ENCODE results near the gene STIL.

Gene STIL

DNA sequence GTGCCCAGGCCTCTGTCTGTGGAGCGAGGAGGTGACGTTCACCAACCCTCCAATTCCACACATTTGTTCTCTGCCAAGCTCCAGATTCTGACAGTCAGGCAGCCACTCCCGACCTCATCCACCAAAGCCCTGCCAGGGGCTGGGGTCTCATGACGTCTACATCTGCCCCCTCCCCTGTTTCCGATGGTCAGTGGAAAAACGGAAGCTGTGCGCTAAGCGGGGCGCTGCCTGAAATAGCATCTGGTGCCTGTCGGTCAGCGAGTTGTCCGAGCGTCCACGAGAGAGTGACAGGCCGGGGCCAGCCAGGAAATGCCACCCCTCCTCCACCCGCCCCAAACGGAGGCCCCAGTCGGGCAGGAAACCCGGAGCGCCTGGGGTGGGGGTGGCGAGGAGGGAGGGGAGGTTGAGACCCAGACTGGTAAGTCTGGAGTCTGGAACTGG lies 78.7 kb downstream of the STIL start:
- no peak for DNase-seq (ENCODE audit: low read depth)

DNA sequence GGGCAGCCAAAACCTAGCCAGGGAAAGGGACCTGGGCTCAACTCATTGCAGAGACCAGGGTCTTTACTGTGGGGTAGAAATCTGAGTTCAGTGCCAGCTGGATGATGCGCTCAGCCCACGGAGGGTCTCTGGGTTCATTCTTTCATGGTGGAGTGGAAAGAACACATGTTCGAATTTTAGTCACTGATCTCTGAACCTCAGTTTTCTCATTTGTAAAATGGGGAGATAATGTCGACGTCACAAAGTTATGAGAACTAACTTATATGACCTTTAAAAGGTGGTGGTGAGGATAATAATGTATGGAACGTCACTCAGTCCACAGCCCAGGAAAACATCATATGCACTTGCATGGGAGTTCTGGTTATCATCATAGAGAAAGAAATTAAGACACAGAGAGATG lies 80.8 kb downstream of the STIL start:
- DNase-seq (ENCODE audit: low read depth): no peak

- DNase-seq (ENCODE audit: low read depth): no peak
Measured at GRCh38 chr1:47232187-47232874, 81.6 kb downstream of the STIL start, which contains the start of gene TAL1. TSS of gene TAL1 (minus strand) at chr1:47232225. CDS start at chr1:47225888, 6,337 bp downstream.

GRCh38 chr1:47231301-47232186 lies 82.4 kb downstream of the STIL start:
- no peak for DNase-seq (ENCODE audit: low read depth)

DNA sequence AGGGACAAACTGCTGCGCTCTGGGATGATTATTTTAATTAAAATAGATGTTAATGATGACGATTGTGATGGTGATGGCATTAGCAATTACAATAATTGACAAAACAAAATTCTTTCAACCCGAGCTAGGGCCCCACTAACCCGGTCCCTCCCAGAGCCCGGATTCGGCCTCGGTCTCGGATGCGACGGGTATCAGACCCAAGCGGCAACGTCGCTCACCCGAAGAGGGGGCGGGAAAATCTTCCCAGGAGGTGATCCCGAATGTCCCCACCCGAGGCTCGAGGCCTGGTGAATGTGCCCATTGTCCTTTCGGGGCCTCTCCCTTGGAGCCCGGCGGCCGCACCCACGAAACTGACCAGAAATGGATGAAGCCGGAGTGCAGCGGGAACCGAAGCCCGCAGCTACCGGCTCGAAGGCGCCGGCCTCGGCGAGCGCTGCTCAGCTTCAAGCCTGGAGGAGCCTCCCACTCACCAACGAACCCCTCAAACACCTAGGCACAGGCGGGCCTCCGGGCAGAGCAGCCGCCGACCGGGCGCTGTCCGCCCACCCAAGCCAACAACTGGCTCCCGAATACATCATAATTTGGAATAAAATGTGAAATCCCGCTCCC lies 83.2 kb downstream of the STIL start:
- no peak for DNase-seq (ENCODE audit: low read depth)

- DNase-seq (ENCODE audit: low read depth): no peak
Measured at GRCh38 chr1:47229886-47230691, 83.9 kb downstream of the STIL start.

DNA sequence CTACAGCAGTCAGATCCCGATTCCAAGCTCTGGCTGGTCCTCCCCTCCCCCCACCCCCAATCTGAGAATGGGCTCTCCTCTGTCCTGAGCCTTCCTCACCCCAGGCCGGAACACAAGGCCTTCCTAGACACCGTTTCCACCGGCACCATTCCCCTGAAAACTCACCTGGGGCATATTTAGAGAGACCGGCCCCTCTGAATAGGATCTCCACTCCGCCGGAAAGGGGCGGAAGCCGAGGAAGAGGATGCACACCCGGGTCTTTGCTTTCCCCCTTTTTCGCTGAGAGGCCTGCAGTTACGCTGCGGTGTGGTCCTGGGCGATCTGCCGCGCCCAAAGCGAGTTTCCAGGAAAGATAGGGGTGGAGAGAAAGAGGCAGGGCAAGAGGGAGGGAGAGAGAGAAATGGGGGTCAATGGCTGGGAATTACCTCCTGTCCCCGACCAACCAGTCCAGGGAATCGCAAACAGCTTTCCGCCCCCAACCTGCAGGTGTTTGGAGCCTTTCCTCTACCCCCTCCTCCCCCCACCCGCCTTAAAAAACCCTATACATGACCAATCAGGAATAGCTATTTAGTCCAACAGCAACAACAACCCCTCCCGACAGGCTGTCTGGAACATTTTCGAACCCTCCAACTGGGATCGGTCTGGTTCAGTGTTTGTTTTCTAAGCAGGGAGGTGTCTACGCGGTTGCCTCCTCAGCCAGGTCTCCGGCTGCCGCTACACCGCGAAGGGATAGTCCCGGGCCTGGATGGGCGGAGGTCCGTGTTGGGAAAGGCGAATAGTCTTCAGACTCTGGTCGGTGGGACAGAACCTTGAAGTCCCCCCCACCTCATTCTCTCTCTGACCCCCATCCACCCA lies 84.7 kb downstream of the STIL start:
- no peak for DNase-seq (ENCODE audit: low read depth)

DNA sequence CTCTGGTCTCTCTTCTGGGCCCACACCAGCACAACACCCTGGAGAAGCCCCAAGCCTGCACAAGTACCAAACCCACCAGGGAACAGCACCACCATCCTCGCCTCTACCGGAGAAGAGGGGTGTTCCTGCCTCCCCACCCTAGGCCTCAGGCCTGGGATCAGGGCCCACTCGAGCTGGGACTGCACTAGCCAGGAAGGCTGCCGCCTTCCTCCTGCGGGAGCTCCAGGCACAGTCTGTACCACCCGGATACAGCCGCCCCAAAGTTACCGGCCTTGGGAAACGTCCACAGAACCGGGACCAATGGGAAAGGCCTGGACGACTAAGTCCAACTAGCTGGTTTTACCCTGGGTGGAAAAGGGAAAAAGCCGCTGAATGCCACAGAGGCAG lies 85.3 kb downstream of the STIL start:
- DNase-seq (ENCODE audit: low read depth): no peak

DNA sequence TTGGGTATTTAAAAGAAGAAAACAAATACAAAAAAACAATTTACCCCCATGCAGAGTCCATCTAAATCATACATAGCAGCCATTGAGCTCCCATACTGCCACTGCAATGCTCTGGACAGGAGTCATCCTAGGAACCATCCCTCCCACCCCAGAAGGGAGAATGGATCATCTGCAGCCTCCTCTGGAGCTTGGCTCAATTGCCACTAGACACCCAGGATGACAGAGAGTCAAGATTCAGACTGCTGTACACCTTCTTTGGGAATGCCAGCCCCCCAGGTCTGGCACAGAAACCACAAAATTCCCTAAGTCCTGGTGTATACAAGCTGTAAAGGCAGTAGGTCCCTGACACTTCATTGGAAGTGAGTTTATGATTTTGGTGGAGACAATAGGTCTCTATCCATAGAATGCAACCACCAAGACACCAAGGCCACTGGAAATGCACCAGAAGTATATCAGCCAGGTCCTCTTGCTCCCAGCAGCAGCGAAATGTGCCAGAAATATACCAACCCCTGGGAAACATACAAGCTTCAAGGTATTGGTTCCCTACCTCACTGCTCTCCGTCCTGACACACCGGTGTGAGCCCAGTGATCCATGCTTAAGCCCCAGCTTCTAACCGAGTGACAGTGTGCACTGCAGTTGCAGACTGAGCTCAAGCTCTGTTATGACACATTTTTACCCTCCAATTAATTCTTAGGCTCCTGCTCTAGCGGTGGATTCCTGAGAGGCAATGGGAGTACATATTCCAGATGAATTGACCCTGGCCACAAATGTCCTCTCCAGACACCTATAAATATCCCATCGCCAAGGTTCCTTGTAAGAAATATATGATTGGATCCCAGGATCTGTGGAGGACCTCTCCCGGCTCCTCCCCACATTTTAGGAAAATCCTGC lies 86.4 kb downstream of the STIL start:
- no peak for DNase-seq (ENCODE audit: low read depth)

GRCh38 chr1:47226839-47227215 lies 87.1 kb downstream of the STIL start:
- DNase-seq (ENCODE audit: low read depth): no peak

DNA sequence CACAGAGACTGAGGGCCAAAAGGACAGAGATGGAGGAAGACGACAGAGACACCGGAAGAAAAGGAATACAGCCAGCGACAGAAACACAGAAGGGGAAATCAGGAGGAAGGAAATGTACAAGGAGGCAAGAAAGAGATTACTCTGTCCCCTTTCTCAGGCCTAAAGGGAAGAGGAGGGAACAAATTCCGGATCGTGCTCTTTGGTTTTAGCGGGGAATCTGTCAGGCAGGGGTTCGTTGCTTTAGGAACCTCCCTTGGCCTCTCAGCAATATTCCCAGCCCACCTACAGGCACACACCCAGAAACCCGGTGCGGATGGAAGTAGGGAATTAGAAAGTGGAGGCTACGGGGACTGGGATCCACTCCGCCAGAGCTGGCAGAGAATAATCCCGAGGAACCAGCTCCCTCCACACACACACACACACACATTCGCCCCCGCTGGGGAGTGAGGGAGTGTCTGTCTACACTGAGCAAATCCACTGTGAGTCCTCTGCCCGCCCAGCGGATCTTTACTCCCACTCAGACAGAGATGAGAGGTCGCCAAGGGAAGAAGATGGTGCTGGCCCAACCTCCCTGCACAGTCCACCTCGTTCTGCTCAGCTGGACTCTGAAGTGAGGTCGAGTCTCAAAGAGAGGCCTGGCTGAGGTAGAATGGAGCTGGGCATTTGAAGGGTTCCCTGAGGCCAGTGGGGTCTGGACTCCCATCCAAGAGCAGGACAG lies 87.7 kb downstream of the STIL start:
- DNase-seq (ENCODE audit: low read depth): no peak

GRCh38 chr1:47225430-47226100 lies 88.4 kb downstream of the STIL start:
- DNase-seq (ENCODE audit: low read depth): no peak

DNA sequence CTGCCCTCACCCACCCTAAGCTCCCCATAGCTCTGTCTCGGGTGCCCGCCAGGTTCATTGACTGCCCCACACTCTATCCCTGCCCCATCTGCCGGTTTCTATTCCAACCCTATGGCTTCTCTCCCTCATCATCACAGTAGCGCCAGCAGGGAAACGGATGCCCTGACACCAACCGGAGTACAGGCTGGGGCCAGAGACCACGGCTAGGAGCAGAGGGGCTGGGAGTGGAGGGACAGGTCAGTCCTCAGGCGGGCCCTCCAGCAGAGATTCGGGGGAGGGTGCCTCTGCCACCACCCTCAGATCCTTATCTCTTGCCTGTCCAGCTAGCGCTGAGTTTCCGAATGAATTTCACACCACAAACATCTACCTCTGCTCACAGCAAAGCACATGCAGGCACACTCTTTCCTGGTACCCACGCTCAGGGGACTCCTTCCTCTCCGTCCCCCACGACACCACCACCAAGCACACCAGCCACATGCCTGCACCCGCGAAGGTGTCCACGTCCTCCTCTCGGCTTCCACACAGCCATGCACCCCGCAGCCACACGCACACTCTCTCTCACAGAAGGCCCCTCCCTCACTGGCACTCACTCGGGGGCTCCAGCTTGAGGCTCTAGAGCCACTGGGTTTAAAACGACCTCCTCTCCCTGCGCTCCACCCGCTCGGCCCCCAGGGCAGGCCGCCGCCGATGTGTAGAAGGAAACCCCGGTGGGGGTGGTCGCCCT lies 89.1 kb downstream of the STIL start:
- no peak for DNase-seq (ENCODE audit: low read depth)

DNA sequence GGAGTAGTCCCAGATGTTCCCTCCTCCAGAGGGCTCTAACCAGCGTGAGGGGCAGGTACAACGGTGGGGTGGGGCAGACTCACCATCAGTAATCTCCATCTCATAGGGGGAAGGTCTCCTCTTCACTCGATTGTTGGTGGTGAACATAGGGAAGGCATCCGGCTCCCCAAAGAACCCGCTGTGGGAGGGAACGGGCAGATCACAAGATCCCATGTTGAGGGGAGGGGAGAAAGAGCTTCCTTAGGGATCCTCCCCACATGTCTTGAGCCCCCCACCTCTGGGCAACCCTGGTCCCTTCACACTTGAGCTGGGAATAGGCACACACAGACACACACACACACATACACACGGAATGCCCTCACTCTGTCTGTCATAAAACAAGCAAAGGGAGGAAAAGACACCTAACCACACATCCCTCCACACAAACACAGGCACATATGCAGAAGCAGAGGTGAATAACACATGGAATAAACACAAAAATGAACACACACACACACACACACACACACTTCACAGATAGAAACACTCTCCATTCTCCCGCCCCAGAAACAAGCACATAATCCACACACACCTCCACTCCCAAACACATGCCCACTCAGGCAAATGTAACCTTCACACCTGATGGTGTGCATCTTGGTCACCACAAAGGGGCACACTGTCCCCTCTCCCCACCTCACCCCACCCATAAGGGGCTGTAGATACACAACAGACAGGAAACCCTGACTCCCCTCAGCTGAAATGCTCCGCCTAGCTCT lies 89.8 kb downstream of the STIL start:
- DNase-seq (ENCODE audit: low read depth): no peak

DNA sequence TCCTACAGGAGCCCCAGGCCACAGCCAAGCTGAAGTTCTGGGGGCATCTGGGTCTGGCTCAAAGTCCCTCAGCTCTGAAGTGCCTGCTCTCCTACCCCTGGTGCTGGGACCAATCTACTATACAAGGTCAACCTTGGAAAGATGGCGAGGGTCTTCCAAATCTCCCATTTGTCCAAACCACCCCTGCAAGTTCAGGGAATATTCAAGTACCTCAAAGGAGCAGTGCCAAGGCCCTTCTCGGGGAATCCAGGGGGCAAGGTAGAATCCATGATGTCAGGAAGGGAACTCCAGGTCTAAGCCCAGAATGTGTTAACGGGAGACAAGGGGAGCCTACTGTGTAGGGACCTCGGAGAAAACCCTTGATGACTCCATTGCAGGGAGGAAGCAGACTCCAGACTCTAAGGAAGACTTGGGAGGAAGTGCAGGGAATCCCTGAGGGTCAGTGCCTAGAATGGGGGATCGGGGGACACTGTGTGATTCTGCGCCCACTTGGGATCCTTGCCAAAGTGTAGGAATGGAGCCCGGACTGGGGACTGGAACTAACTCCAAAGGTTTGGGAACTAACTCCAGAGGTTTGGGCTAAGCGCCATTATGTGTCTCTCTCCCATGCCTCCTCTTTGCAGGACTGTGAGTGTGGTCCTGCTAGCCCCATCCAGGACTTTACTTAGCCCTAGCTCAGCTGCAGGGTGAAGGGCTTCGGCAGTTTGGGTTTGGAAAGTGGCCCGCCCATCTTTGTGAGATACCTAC lies 90.6 kb downstream of the STIL start:
- no peak for DNase-seq (ENCODE audit: low read depth)

DNA sequence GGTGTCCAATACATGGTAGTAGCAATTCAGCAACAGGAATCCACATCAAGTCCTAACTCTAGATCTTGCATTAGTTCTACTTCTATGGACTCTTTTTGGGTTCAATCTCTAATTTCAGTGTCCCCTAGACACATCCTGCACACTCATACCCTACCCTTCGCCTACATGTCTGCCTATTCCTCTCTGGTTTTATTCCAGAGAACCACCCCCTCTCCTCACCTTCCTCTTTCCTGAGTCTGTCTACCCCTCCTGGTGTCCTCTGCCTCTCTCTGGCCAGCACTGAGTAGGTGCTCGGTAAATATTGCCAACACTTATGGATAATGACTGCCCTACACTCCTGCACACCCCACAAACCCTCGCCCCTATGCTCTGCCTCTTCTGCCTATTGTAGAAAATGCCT lies 91.5 kb downstream of the STIL start:
- DNase-seq (ENCODE audit: low read depth): no peak
